SW480 (cell line): Measurements from ENCODE around the gene OR10A7.
"Not testable (repeated sequence)": the region's sequence is repeated elsewhere in the genome, so short reads cannot be mapped to it uniquely, and the experiment has no call there.

Experiments used
- DNase-seq: peaks from one replicate; pipeline ENCODE4 v3.0.0-alpha.2; 2016; ENCODE audit warnings: low spot score

The OR10A7 gene, protein sequence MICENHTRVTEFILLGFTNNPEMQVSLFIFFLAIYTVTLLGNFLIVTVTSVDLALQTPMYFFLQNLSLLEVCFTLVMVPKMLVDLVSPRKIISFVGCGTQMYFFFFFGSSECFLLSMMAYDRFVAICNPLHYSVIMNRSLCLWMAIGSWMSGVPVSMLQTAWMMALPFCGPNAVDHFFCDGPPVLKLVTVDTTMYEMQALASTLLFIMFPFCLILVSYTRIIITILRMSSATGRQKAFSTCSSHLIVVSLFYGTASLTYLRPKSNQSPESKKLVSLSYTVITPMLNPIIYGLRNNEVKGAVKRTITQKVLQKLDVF

DNA sequence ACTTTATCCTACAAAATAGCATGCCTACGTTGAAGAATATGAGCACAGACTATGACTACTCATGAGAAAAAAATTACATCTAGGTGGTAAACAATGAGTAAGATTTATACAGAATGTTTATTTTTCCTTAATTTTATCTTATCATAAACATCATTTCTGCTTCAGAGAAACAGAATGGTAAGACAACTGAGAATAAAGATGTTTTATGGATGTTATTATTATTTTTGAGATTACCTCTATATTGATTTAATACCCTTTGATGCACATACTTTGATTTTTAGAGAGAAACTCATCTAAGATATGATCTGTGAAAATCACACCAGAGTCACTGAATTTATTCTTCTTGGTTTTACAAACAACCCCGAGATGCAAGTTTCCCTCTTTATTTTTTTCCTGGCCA, at the start of gene OR10A7:
TSS of gene OR10A7 (plus strand) at position 301 of the 400 bp plus-strand sequence. CDS start at position 301, 0 bp downstream.
- no peak for DNase-seq

GRCh38 chr12:55171445-55171844, 49.4 kb upstream of the OR10A7 start:
- no peak for DNase-seq

DNA sequence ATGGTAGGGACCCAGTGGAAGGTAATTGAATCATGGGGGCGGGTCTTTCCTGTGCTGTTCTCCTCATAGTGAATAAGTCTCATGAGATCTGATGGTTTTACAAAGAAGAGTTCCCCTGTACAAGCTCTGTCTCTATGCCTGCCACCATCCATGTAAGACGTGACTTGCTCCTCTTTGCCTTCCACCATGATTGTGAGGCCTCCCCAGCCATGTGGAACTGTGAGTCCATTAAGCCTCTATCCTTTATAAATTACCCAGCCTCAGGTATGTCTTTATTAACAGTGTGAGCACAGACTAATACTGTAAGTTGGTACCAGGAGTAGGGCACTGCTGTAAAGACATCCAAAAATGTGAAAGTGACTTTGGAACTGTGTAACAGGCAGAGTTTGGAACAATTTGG, 49.0 kb upstream of the OR10A7 start:
- DNase-seq, result not testable (repeated sequence)

DNA sequence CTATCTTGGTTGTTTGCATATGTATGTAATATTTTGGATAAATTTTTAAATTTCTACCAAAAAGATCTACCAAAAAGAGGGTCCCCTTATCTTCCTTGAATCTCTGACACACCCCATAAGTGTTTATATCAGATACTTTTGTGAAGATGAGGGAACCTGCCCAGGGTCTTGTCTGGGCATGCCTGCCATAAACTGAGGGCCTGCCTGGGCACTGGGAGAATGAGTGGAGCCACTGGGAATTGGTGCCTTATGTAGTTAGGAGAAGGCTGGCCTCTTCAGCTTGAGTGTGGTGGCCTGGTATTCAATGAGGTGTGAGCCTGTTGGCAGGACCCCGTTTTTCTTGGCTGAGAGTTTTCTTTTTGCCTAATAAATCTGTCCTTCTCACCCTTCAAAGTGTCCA, 48.1 kb upstream of the OR10A7 start:
- DNase-seq, result no peak

DNA sequence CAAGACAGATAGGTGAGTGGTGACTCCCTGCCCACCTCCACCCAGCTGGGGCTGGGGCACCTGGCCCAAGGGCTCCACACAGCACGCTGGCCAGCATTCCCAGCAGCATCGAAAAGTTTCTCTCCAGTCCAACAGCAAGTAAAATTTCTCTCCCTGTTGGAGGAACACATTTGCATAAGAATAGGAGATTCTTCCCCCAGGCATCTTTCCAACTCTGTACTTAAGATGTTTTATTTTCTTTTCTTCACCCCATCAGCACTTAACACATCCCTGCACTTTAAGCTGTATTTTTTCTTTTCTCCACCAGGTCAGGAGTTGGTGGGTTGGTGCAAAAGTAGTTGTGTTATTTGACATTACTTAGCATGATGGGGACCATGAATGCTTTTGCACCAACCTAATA, 47.4 kb upstream of the OR10A7 start:
- DNase-seq, result no peak

DNA sequence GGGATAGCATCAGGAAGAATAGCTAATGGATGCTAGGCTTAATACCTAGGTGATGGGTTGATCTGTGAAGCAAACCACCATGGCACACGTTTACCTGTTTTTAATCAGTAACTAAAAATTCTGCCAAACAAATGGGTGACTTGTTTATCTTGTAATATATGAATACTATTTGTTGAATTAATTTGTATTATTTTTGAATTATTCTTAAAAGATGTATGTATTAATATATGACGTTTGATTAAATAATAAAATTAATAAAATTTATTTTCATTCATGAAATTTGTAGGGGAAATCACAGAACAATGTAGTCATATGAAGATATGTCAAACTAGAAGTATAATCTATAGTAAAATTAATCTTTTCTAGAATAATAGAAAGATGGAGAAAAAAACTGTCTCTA, 32.3 kb upstream of the OR10A7 start:
- DNase-seq, result no peak

GRCh38 chr12:55188974-55189556, 31.8 kb upstream of the OR10A7 start:
- DNase-seq, result peak; percentile 81

GRCh38 chr12:55194382-55194781, 26.4 kb upstream of the OR10A7 start:
- DNase-seq, result no peak

DNA sequence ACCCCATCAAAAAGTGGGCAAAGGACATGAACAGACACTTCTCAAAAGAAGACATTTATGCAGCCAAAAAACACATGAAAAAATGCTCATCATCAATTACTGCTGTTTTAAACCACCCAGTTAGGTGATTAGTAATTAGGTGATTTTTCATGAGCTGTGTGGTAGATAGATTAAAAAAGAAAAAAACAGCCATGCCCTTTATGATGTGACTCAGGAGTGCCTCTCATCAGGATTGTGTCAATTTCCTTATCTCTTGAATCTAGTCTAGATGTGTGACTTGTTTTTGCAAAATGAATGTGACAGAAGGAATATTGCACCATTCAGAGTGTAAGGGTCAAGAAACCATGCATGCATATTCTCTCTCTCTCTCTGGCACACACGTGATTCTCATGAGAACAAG, 5.7 kb downstream of the OR10A7 start:
- no peak for DNase-seq

- no peak for DNase-seq
Observed at GRCh38 chr12:55227643-55228042, 6.8 kb downstream of the OR10A7 start.

GRCh38 chr12:55244309-55244708, 23.5 kb downstream of the OR10A7 start, which contains the start of gene OR6C74:
Gene OR6C74, plus strand, starts transcription at chr12:55244609. Its CDS starts 2,679 bp downstream, at chr12:55247288.
- no peak for DNase-seq

- DNase-seq, result no peak
Observed at GRCh38 chr12:55246159-55246558, 25.3 kb downstream of the OR10A7 start.

- DNase-seq, result no peak
Observed at GRCh38 chr12:55250944-55251343, 30.1 kb downstream of the OR10A7 start.

DNA sequence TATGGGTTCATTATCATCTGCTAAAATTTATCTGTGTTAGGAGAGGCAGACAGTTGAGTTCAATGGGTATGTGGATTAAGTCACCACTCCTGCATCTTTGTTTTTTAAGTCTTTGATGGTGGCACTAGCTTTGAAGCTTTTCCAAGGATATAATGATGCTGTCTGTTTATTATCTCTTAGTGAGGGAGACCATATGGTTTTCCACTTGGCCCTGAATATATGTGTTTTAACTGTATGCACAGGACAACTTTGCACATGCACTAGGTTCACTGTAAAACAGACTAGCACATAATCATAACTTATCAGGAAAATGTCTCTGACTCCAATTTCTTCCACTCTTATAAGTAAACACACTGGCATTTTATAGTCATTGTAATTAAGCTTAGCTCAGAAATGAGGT, 32.5 kb downstream of the OR10A7 start:
- no peak for DNase-seq

- DNase-seq, result no peak
Observed at GRCh38 chr12:55256831-55257230, 36.0 kb downstream of the OR10A7 start.

DNA sequence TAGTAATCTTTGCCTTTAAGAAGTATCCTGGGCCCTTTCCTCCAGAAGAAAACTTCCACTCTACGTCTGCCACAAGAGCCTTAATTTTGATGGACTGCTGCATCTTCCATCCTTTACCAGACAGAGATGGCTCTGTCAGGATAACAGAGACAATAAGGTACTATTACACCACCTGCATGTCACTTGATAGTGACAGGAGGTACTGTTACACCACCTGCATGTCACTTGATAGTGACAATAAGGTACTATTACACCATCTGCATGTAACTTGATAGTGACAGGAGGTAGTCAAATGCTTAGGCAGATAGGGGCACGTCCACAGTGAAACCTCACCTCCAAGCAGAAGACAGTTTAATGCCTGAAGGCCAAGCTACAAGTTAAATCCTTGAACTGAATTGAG, 37.5 kb downstream of the OR10A7 start:
- no peak for DNase-seq
